WTC11 (cell line): ENCODE results near the gene CREB1.

ENCODE experiments used
- CTCF ChIP-seq: fragments of 200-600 bp; IDR thresholded peaks from 2 replicates; pipeline ENCODE4 v1.8.0; 2022; ENCODE audit warnings: antibody characterized with exemption
- MYBL2 ChIP-seq: sonication (generic); formaldehyde crosslinking; IDR thresholded peaks from 2 replicates; pipeline ENCODE4 v1.8.1; 2023; ENCODE audit warnings: mild to moderate bottlenecking, moderate library complexity, missing genetic modification reagents
- TEAD4 ChIP-seq: sonication (generic); formaldehyde crosslinking; IDR thresholded peaks from 2 replicates; pipeline ENCODE4 v1.8.0; 2022; ENCODE audit warnings: mild to moderate bottlenecking, missing genetic modification reagents
- TF ChIP-seq, protein P1 (sequence below): sonication (generic); formaldehyde crosslinking; IDR thresholded peaks from 2 replicates; pipeline ENCODE4 v1.8.0; 2023; ENCODE audit warnings: missing genetic modification reagents
- TF ChIP-seq, protein P2 (sequence below): sonication (generic); formaldehyde crosslinking; IDR thresholded peaks from 2 replicates; pipeline ENCODE4 v1.8.0; 2022; ENCODE audit warnings: mild to moderate bottlenecking, missing genetic modification reagents

GRCh38 chr2:207499114-207499513 lies 30.6 kb upstream of the CREB1 start:
- TF ChIP-seq TEAD4 (CRISPR knock-in tag) (no peak), CTCF (no peak), MYBL2 (no peak)
- TF ChIP-seq, protein P1, sequence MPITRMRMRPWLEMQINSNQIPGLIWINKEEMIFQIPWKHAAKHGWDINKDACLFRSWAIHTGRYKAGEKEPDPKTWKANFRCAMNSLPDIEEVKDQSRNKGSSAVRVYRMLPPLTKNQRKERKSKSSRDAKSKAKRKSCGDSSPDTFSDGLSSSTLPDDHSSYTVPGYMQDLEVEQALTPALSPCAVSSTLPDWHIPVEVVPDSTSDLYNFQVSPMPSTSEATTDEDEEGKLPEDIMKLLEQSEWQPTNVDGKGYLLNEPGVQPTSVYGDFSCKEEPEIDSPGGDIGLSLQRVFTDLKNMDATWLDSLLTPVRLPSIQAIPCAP (CRISPR knock-in tag), result no peak
- TF ChIP-seq, protein P2, sequence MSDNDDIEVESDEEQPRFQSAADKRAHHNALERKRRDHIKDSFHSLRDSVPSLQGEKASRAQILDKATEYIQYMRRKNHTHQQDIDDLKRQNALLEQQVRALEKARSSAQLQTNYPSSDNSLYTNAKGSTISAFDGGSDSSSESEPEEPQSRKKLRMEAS (CRISPR knock-in tag), result no peak
